Osteocyte (in vitro differentiated cells): ENCODE data around the gene ATOX1. TPM values are rescaled to one million over a fixed set of nuclear protein-coding genes. Genes with fewer than 3 reads are reported as not detected.

Source experiments
- DNase-seq: peaks from one replicate; pipeline ENCODE4 v3.0.0; 2021; ENCODE audit warnings: mixed read lengths; ENCODE audit not compliant: unreplicated experiment; ENCODE audit errors: extremely low spot score
- H3K27ac Mint-ChIP-seq: one replicate; pipeline ENCODE4 v1.8.0; 2021; ENCODE audit warnings: mild to moderate bottlenecking, mixed read lengths; ENCODE audit not compliant: unreplicated experiment
- H3K27me3 Mint-ChIP-seq: one replicate; pipeline ENCODE4 v1.8.0; 2021; ENCODE audit warnings: mixed read lengths; ENCODE audit not compliant: unreplicated experiment
- H3K36me3 Mint-ChIP-seq: one replicate; pipeline ENCODE4 v1.8.0; 2021; ENCODE audit warnings: mixed read lengths; ENCODE audit not compliant: unreplicated experiment
- H3K4me1 Mint-ChIP-seq: one replicate; pipeline ENCODE4 v1.8.0; 2021; ENCODE audit warnings: mixed read lengths; ENCODE audit not compliant: unreplicated experiment
- H3K4me3 Mint-ChIP-seq: one replicate; pipeline ENCODE4 v1.8.0; 2021; ENCODE audit warnings: mild to moderate bottlenecking, moderate library complexity, mixed read lengths; ENCODE audit not compliant: unreplicated experiment
- H3K9me3 Mint-ChIP-seq: one replicate; pipeline ENCODE4 v1.8.0; 2021; ENCODE audit warnings: mixed read lengths; ENCODE audit not compliant: unreplicated experiment
- long read RNA-seq: library from polyadenylated mRNA; unstranded; transcript quantifications from one replicate; pipeline ENCODE4 v2.0.0, GENCODE V29; 2021
- total RNA-seq: library from RNA; stranded (reverse); gene quantifications from 2 replicates; pipeline ENCODE4 v1.2.1, GENCODE V29; 2021
- TF ChIP-seq, protein P1 (sequence below): fragments of 200-600 bp; sonication (generic); IDR thresholded peaks from 2 replicates; pipeline ENCODE4 v1.5.0; 2021; ENCODE audit warnings: antibody characterized with exemption, mild to moderate bottlenecking, moderate library complexity

The ATOX1 gene
- total RNA-seq = 104 and 107 TPM in 2 replicates
- long read RNA-seq, transcript ATOX1-201 (4 exons, 488 nt) = major isoform, 37 of 49 reads
- long read RNA-seq, partial matches to known transcripts = 0 of 49 reads
- long read RNA-seq, other reads (novel, unspliced or antisense) = 8 of 49 reads

GRCh38 chr5:151758430-151759241 lies at the start of gene ATOX1:
Gene ATOX1, minus strand, starts transcription at chr5:151758631. Its CDS starts 80 bp downstream, at chr5:151758551.
- H3K27me3 Mint-ChIP-seq = no peaks in the 10 kb centered on the region
- TF ChIP-seq, protein P1, sequence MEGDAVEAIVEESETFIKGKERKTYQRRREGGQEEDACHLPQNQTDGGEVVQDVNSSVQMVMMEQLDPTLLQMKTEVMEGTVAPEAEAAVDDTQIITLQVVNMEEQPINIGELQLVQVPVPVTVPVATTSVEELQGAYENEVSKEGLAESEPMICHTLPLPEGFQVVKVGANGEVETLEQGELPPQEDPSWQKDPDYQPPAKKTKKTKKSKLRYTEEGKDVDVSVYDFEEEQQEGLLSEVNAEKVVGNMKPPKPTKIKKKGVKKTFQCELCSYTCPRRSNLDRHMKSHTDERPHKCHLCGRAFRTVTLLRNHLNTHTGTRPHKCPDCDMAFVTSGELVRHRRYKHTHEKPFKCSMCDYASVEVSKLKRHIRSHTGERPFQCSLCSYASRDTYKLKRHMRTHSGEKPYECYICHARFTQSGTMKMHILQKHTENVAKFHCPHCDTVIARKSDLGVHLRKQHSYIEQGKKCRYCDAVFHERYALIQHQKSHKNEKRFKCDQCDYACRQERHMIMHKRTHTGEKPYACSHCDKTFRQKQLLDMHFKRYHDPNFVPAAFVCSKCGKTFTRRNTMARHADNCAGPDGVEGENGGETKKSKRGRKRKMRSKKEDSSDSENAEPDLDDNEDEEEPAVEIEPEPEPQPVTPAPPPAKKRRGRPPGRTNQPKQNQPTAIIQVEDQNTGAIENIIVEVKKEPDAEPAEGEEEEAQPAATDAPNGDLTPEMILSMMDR = no peak
- H3K4me3 Mint-ChIP-seq = peak within 1 kb of the TSS; percentile 90
- H3K27ac Mint-ChIP-seq = peak within 1 kb of the TSS; percentile 94
- peak; percentile 96 for DNase-seq
- peaks cover 2% of the 10 kb centered on the region for H3K36me3 Mint-ChIP-seq
- H3K9me3 Mint-ChIP-seq = no peaks in the 10 kb centered on the region
- peaks cover 32% of the 10 kb centered on the region for H3K4me1 Mint-ChIP-seq

DNA sequence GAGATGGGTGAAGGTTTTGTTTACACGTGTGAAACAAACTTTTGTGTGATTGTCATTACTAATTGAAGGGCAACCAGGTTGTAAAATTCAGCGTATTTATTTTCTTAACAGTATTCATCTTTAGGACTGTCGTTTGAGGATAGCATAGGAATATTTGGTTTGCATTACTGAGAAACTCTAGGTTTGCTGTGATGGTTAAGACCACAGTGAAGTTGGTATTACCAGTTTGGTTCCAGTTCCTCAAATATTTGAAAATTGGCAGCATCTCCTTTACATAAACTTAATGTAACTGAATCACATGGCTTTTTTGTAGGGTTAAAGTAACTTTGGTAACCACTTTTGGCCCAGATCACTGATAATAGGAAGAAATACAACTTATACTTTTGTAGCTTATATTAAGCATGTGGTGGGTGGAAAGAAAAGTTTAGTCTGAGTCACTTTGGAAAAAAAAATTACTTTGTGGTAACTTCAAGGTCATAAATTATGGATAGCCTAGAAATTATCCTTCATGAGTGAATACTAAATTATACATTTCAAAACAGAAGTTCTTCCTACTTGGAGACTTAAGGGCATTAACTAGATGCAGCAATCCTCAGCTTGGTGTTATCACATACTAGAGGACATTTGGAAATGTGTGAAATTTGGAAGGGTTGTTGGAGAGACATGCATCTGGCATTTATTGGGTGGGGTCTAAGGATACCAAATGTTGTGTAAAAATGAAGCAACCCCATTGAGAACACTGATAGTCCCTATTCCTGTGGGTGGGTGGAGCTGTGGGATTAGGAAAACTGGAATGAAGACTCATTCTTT lies 47.2 kb upstream of the ATOX1 start:
- Mint-ChIP-seq H3K36me3 (peaks cover 63% of the 10 kb centered on the region), H3K4me1 (peaks cover 42% of the 10 kb centered on the region), H3K9me3 (no peaks in the 10 kb centered on the region), H3K4me3 (no peak overlapping the region), H3K27me3 (no peaks in the 10 kb centered on the region), H3K27ac (no peak overlapping the region)
- no peak for DNase-seq
- TF ChIP-seq, protein P1 = no peak

DNA sequence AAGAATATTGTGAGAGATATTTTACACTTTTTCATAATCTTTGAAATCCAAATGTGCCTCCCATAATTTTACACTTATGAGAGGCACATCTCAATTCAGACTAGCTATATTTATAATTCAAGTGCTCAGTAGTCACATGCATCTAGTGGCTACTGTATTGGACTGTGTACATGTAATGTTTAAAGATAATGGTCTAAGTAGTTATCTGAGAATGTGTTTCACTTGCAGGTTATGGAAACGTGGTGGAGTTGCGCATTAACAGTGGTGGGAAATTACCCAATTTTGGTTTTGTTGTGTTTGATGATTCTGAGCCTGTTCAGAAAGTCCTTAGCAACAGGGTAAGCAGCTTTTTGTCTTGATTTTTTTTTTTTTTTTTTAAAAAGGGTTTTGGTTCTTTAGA lies 42.1 kb upstream of the ATOX1 start:
- H3K4me3 Mint-ChIP-seq = no peak overlapping the region
- H3K36me3 Mint-ChIP-seq = peaks cover 68% of the 10 kb centered on the region
- H3K9me3 Mint-ChIP-seq = no peaks in the 10 kb centered on the region
- no peak overlapping the region for H3K27ac Mint-ChIP-seq
- no peaks in the 10 kb centered on the region for H3K27me3 Mint-ChIP-seq
- H3K4me1 Mint-ChIP-seq = peaks cover 22% of the 10 kb centered on the region
- TF ChIP-seq, protein P1 = no peak
- no peak for DNase-seq

GRCh38 chr5:151799407-151799806 lies 41.0 kb upstream of the ATOX1 start:
- H3K36me3 Mint-ChIP-seq = peaks cover 66% of the 10 kb centered on the region
- H3K4me3 Mint-ChIP-seq = no peak overlapping the region

More at GRCh38 chr5:151799407-151799806, 41.0 kb upstream of the ATOX1 start:
- no peak for DNase-seq
- H3K9me3 Mint-ChIP-seq = no peaks in the 10 kb centered on the region
- TF ChIP-seq, protein P1 = no peak
- H3K27ac Mint-ChIP-seq = peak overlapping the region; percentile 56
- peaks cover 15% of the 10 kb centered on the region for H3K4me1 Mint-ChIP-seq
- H3K27me3 Mint-ChIP-seq = no peaks in the 10 kb centered on the region
